Heart right ventricle (tissue), 16 donors: ENCODE data around the gene DNMT3A. TPM values are rescaled to one million over a fixed set of nuclear protein-coding genes. Genes with fewer than 3 reads are reported as not detected.

Experiments
- ATAC-seq, 8 donors: fragments of 200-7000 bp; cut with Tn5 transposase; one replicate each; pipeline ENCODE4 v1.9.1; 2020; ENCODE audit warnings: mild to moderate bottlenecking in 8 of 8, moderate library complexity in 8 of 8, moderate number of reproducible peaks in 1 of 8
- DNase-seq, 2 donors: peaks; one replicate each; pipeline ENCODE4 v3.0.0-alpha.2; 2020
- H3K27ac ChIP-seq, 10 donors: fragments of 200-600 bp; sonication (generic) in 2 of 10; one replicate each; pipeline versions ENCODE4 v1.5.0 to v1.8.0; 2020 to 2022; ENCODE audit warnings: mild to moderate bottlenecking in 3 of 10
- H3K27me3 ChIP-seq, 7 donors: fragments of 200-600 bp; one replicate each; pipeline ENCODE4 v1.8.0; 2021 to 2022; ENCODE audit warnings: mild to moderate bottlenecking in 2 of 7
- H3K36me3 ChIP-seq, 9 donors: fragments of 200-600 bp; sonication (generic) in 1 of 9; one replicate each; pipeline versions ENCODE4 v1.5.0 to v1.8.0; 2020 to 2022; ENCODE audit warnings: mild to moderate bottlenecking in 2 of 9
- H3K4me1 ChIP-seq, 9 donors: fragments of 200-600 bp; sonication (generic) in 1 of 9; one replicate each; pipeline versions ENCODE4 v1.5.0 to v1.8.0; 2020 to 2022; ENCODE audit warnings: mild to moderate bottlenecking in 4 of 9
- H3K4me3 ChIP-seq, 10 donors: fragments of 200-600 bp; sonication (generic) in 2 of 10; one replicate each; pipeline versions ENCODE4 v1.5.0 to v1.8.0; 2020 to 2022; ENCODE audit warnings: mild to moderate bottlenecking in 7 of 10, moderate library complexity in 2 of 10
- H3K9me3 ChIP-seq, 11 donors: fragments of 200-600 bp in 10 of 11; sonication (generic) in 2 of 11; one replicate each; pipeline versions ENCODE4 v1.5.0 to v1.8.0; 2013 to 2022; ENCODE audit warnings: mild to moderate bottlenecking in 2 of 11, control low read depth in 1 of 11, moderate library complexity in 1 of 11
- WGBS, 2 donors: extraction: QIAGEN DNeasy Blood & Tissue Kit; methylation state at CpG; one replicate each; pipeline ENCODE4 v1.1.7; 2013; ENCODE audit warnings: inconsistent platforms in 1 of 2; 5-methylcytosine and 5-hydroxymethylcytosine counted together
- intact Hi-C, 10 donors: fragments of 100-400 bp; cut with DNase I; formaldehyde crosslinking; loops; one replicate each; pipeline versions ENCODE4 v1.11.1 to v1.14.2; 2022
- polyA plus RNA-seq, 2 donors: library from polyadenylated mRNA; stranded (reverse); fragments of 200-250 nt; gene quantifications; one replicate each; pipeline ENCODE4 v1.2.3, GENCODE V29; 2013
- total RNA-seq, 10 donors: library from RNA; stranded (reverse); fragmentation: NEBNext Ultra II Directional in 3 of 10; extraction: Animal tissue kit (Norgen Biotek cat#: 25700) in 3 of 10; gene quantifications; one replicate each; pipeline versions ENCODE4 v1.2.1 to v1.2.4, GENCODE V29; 2021 to 2023
- TF ChIP-seq, protein P1 (sequence below), 9 donors: fragments of 200-600 bp; sonication (generic) in 2 of 9; IDR thresholded peaks; one replicate each; pipeline versions ENCODE4 v1.5.0 to v1.8.0; 2021 to 2022; ENCODE audit warnings: antibody characterized with exemption in 9 of 9, mild to moderate bottlenecking in 5 of 9, moderate library complexity in 1 of 9
- donor health status: Arrhythmogenic right ventricular cardiomyopathy.
- donor health status: ischemic (EF 13 %, LVEDD 7.1; RV severe dilation, severe dysfunction).
- donor health status: healthy with polysubstance abuse.
- donor health status: DM: no; HTN: yes; CAD: no.
- donor health status: DM: no; HTN: no; CAD: no.
- donor health status: ischemic (EF 25% LVEDD 6.9; RV normal size, moderate dysfunction).
- donor health status: ischemic (EF 25% LVEDD 5.7; RV mildly dilated, moderate dysfunction).
- donor health status: healthy.
- donor health status: DM: yes; HTN: yes; CAD: no.
- donor health status: Ischemic cardiomyopathy.
- donor health status: ischemic (EF 35%, LVEDD 5.7; RV mildly dilated, moderate dysfunction).
- donor health status: nonischemic (EF 11% LVEDD 7.7; RV severe dilation, severe dysfunction).
- donor health status: DM: yes; HTN: yes; CAD: no.
- donor health status: PGD.
- donor health status: ischemic (EF 29% LVEDD 5.4; RV normal size, mild dysfunction).
- donor health status: nonischemic (EF 23%, LVEDD 6.1; RV moderate dilation, normal function).

The DNMT3A gene
- total and polyA plus RNA-seq, 12 donors = 4.7 to 23.7 (median 19.3) TPM

- H3K27ac ChIP-seq = peak overlapping the region in 8 of 10 donors; percentile 16 to 78 (median 44)
- H3K27me3 ChIP-seq = no peaks in the 10 kb centered on the region
- WGBS, 2 donors = 70 to 77% methylated on average over 10 of the region's 10 CpGs
- intact Hi-C loops = loop anchor here in 1 of 10 donors (10.0 kb wide), 1 partner anchor 49 kb away; no protein-coding TSS in a partner anchor
- TF ChIP-seq, protein P1, sequence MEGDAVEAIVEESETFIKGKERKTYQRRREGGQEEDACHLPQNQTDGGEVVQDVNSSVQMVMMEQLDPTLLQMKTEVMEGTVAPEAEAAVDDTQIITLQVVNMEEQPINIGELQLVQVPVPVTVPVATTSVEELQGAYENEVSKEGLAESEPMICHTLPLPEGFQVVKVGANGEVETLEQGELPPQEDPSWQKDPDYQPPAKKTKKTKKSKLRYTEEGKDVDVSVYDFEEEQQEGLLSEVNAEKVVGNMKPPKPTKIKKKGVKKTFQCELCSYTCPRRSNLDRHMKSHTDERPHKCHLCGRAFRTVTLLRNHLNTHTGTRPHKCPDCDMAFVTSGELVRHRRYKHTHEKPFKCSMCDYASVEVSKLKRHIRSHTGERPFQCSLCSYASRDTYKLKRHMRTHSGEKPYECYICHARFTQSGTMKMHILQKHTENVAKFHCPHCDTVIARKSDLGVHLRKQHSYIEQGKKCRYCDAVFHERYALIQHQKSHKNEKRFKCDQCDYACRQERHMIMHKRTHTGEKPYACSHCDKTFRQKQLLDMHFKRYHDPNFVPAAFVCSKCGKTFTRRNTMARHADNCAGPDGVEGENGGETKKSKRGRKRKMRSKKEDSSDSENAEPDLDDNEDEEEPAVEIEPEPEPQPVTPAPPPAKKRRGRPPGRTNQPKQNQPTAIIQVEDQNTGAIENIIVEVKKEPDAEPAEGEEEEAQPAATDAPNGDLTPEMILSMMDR (IDR thresholded peaks at IDR 0.05) = no peak
- H3K4me1 ChIP-seq = peaks cover 3 to 41% (median 29%) of the 10 kb centered on the region in 9 donors
- ATAC-seq (peak in 7 of 8 donors; percentile 53 to 78 (median 68)), DNase-seq (no peak)
- no peaks in the 10 kb centered on the region for H3K9me3 ChIP-seq
- H3K36me3 ChIP-seq = peaks cover 0 to 45% (median 11%) of the 10 kb centered on the region in 9 donors
- no peak overlapping the region for H3K4me3 ChIP-seq
These were observed 55.7 kb downstream of the DNMT3A start for GRCh38 chr2:25286025-25286400.

DNA sequence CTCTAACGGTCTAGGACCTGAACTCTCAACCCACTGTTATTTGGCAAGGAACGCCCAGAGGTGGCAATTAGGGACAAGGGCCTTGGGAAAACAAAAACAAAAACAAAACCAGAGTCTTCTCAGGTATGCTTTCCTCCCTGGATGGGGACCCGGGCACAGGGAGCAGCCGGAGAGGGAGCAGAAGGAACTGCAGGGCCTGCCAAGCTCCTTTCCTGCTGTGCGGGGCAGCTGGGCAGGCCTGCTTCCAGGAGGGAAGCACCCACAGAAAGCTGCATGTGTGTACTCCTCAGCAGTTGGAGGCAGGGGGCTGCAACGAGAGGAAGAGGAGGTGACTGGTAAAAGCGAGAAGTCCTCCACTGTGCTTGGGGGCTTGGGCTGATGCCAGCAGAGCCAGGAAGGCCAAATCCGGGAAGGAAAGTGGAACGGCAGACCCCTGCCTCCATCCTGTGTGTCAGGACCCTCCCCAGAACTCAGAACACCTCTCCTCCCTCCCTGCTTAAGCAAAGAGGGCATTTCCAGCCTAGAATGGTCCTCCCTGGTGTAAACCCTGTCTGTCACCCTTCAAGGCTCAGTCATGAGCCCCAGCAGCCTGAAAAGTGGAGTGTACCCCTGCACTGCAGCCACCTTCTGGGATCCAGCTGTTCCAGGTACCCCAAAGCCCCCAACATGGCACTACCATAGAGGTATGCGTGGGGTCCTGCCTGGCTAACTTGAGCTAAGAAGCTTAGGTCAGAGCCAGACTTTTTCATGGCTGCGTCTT, 56.3 kb downstream of the DNMT3A start:
- DNase-seq (no peak), ATAC-seq (peak in 1 of 8 donors; percentile 13)
- TF ChIP-seq, protein P1 (IDR thresholded peaks at IDR 0.05) = no peak
- peak overlapping the region in 8 of 10 donors; percentile 16 to 78 (median 44) for H3K27ac ChIP-seq
- peaks cover 0 to 36% (median 23%) of the 10 kb centered on the region in 9 donors for H3K4me1 ChIP-seq
- no peak overlapping the region for H3K4me3 ChIP-seq
- WGBS, 2 donors = 61 to 68% methylated on average over 11 of the region's 11 CpGs
- no peaks in the 10 kb centered on the region for H3K27me3 ChIP-seq
- no peaks in the 10 kb centered on the region for H3K9me3 ChIP-seq
- intact Hi-C loops = loop anchor here in 1 of 10 donors (10.0 kb wide), 1 partner anchor 49 kb away; no protein-coding TSS in a partner anchor
- H3K36me3 ChIP-seq = peaks cover 0 to 49% (median 11%) of the 10 kb centered on the region in 9 donors

DNA sequence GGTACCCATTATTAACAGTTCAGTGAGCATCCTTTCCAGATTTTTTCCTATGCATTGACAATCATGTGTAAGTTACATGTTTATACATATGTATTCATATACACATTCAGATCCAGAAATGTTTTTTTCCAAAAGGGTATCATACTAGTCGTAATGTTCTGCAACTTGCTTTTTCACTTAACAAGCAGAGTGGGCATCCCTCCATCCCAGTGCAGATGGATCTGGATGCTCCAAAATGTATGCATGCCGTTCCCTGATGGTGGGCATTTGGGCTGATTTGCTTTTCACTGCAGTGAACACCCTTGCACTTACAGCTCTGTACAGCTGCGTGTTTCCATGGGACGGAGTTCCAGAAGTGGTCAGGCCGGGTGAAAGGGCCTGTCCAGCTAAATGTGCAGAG, 57.0 kb downstream of the DNMT3A start:
- Histone ChIP-seq H3K27me3 (no peaks in the 10 kb centered on the region), H3K36me3 (peaks cover 0 to 49% (median 11%) of the 10 kb centered on the region in 9 donors), H3K4me1 (peaks cover 0 to 31% (median 24%) of the 10 kb centered on the region in 9 donors), H3K27ac (peak overlapping the region in 4 of 10 donors; percentile 34 to 78 (median 46)), H3K4me3 (no peak overlapping the region), H3K9me3 (no peaks in the 10 kb centered on the region)
- no peak for DNase-seq
- WGBS, 2 donors = 84 to 85% methylated on average over 5 of the region's 5 CpGs
- ATAC-seq = no peak
- TF ChIP-seq, protein P1 (IDR thresholded peaks at IDR 0.05) = no peak
- intact Hi-C loops = loop anchor here in 1 of 10 donors (10.0 kb wide), 1 partner anchor 50 kb away; no protein-coding TSS in a partner anchor

- no peak for ATAC-seq
- no peak for DNase-seq
- 92 to 96% methylated on average over 5 of the region's 5 CpGs for WGBS, 2 donors
- intact Hi-C loops = loop anchor here in 1 of 10 donors (10.0 kb wide), 1 partner anchor 51 kb away; no protein-coding TSS in a partner anchor
- Histone ChIP-seq H3K9me3 (no peaks in the 10 kb centered on the region), H3K4me1 (peaks cover 0 to 36% (median 30%) of the 10 kb centered on the region in 9 donors), H3K4me3 (no peak overlapping the region), H3K36me3 (peaks cover 0 to 49% (median 11%) of the 10 kb centered on the region in 9 donors), H3K27ac (no peak overlapping the region), H3K27me3 (no peaks in the 10 kb centered on the region)
- TF ChIP-seq, protein P1 (IDR thresholded peaks at IDR 0.05) = no peak
These were observed 57.8 kb downstream of the DNMT3A start for GRCh38 chr2:25283921-25284320.
